GM19193 (cell line): Measurements from ENCODE around the gene TMEM164.

ENCODE experiments used
- POLR2A ChIP-seq: IDR thresholded peaks from 4 replicates; pipeline ENCODE4 v1.6.1; 2011; ENCODE audit not compliant: insufficient read depth, insufficient read length; ENCODE audit errors: extremely low read depth

TMEM164 gene

DNA sequence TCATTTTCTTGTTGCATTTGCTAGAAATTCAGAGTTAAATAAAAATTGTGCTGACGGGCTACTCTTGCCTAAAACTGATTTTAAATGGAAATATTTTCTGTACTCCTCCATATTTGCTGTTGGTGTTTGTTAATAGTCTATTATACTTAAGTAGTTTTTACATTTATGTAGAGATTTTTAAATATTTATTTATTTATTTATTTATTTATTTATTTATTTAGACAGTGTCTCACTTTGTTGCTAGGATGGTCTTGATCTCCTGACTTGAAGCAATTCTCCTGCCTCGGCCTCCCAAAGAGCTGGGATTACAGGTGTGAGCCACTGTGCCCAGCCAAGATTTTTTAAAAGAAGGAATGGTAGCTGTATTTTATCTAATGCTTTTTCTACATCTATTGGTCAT lies 68.1 kb downstream of the TMEM164 start:
- no peak for TF ChIP-seq POLR2A

DNA sequence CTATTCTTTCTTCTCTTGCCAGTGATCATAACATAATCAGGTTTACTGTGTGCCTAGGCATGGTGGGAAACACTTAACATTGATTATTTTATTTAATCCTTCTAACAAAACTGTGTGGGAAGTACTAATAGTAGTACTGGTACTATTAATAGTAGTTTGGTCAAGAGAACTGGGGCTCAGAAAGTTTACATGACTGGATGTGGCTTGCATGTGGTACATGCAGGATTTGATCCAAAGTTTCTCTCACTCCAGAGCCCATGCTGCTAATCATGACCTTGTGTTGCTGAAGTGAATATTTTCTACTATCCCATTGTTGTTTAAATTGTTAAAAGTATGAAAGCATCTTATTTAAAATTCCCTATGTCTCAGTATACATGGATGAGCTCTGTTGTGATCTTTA lies 78.4 kb downstream of the TMEM164 start:
- TF ChIP-seq POLR2A: no peak

DNA sequence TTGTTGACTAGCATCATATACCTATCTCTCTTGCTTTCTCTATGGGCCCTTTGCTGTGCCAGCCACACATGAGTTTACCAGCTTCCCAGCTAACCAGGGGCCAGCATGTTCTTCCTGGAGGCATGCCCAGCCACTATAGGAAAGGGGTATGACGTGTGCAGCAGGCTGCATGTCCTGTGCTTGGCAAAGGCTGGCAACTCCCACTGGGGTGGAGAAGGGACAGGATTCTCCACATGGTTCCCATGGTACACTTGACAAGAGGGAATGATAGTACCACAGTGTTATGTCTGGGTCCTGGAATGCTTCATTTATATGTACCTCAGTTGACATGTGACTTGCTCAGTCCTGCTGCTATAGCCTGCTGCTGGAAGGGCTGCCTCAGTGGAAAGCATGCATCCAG lies 78.8 kb downstream of the TMEM164 start:
- TF ChIP-seq POLR2A: no peak

DNA sequence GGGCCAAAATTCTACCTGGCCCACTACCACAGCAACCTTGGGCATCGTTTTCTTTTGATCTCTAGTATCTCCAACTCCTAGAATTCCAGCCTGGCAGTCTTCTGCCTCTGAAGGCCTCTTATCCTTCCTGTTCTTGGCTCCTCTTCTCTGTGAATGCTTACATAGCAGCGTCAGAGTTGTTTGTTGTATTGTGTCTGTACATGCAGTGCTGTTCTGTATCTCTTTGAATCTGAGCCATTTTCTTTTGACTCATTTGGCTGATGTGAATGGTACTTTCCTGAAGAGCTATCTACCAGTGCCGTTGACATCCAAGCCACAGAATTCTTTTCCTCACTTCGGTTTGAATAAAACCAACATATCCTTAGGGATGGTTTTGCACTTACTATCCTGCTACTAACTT lies 79.2 kb downstream of the TMEM164 start:
- TF ChIP-seq POLR2A: no peak

DNA sequence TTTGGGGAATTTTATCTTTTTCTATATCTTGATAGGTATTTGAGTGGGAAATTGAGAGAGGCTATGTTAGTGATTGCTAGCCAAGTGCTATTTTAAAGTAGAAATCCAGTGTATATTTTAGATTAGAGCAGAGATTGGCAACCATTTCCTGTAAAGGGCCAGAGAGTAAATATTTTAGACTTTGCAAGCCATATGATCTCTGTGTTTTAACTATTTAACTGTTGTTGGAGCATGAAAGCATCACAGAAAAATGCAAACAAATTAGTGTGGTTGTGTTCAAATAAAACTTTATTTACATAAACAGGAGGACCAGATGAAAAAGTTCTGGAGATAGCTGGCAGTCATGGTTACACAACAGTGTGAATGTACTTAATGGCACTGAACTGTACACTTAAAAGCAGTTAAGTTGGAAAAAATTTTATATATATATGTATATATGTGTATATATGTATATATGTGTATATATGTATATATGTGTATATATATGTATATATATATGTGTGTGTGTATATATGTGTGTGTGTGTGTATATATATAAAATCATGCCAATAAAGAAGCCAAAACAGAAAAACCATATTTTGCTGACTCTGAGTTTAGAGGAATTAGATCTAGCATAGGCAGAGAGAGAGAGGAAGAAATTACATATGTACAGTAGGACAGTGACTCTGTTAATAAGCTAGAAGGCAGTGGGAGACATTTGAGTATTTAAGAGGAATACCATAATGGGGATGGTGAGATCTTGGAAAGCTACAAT lies 83.4 kb downstream of the TMEM164 start:
- TF ChIP-seq POLR2A: no peak

DNA sequence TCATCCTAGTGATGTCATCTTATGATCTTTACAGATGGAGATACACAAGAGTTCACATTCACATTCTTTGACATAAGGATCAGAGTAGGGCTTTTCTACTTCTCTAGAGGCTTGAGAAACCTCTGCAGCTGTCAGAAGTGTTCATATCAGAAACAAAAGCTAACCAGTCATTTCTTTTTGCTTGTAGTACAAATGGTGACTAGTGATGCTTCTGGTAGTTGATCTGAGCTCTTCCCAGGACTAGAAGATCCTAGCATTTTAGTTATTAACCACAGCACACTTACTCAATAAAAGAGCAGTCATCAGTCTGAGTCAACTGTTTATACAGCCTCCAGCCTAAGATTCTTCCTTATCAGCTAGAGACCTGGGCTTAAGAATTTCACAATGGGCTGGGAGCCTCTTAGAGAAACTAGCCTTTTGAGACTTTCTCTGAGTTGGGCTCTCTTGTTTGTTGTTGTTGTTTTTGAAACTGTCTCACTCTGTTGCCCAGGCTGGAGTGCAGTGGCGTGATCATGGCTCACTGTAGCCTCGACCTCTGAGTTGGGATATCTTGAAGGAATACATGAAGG lies 84.1 kb downstream of the TMEM164 start:
- no peak for TF ChIP-seq POLR2A

DNA sequence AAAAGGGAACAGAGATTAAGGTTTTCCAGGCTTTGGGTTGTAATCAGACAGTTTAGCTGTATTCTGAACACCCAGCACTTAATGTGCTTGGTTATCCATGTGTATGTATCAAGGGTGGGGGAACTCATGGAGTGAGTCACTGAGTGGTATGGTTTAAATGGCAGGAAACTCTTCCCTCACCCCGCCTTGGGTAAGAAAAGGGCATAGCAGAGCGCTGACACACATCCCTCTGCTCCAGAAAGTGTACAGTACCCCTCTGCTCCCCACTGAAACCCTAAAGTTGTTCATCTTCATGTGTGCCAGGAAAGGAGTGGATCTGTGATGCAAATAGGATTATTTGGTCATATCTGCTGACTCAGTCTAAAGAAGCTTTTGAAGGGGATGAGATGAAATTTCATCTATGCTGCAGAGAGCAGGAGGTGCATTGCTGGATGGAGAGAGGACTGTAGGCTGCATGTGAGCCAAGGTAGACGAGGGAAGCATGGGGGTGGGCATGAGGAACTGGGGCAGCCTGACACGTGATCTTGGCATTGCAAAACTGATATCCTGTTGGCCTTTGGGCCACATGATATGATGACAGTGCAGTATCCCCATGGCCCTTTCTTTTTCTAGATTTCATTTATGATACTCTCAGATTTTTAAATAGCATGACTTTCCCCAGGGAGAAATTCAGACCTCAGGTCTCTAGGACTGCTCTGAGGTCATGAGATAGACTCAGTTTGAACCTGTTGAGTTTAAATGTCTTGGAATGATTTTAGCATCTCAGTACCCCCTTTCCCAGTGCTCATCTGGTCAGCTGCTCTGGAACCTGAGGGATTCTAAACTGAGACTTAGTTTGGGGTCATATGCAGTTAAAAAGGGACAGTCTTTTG lies 84.8 kb downstream of the TMEM164 start:
- no peak for TF ChIP-seq POLR2A

DNA sequence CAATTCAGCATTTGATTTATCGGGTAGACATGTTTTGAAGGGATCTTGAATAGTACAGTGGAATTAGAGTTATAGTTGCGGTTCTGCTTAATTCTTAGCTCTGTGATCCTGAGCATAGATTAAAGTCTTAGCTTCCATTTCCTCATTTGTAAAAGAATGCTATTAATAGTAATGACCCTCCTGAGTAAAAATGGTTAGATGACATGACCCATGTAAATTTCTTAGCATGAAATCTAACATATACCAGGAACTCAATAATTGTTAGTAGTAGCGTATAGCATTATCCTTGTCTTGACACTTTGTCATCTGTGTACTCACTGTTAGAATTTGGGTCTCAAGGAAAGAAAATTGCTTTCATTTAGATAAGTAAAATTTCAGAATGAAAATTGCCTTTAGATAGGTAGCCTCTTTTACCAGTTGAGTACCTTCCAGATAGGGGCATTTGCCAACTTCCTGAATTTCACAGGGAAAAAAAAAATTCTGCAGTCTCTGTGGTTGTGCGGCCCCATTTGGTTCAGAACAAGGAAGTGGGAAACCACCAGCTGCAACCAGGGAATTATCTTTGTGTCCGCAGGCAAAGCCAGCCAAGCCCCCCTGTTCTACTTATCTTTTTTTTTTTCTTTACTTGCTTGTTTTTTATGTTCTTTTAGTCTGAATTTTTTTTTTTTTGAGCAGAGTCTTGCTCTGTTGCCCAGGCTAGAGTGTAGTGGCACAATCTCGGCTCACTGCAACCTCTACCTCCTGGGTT lies 86.9 kb downstream of the TMEM164 start:
- no peak for TF ChIP-seq POLR2A

DNA sequence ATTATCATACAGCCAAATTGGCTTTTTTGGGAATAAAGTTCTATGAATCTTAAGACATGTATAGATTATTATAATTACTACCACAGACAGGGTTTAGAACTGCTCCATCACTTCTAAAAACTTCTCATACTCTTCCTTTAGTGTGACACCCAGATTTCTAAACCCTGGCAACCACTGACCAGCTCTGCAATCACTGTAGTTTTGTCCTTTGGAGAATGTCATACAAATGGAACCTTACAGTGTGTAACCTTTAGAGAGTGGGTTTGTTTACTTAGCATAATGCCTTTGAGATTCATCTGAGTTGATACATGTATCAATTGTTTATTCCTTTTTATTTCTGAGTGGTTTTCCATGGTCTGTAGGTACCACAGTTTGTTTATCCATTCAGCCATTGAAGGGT lies 95.0 kb downstream of the TMEM164 start:
- TF ChIP-seq POLR2A: no peak

DNA sequence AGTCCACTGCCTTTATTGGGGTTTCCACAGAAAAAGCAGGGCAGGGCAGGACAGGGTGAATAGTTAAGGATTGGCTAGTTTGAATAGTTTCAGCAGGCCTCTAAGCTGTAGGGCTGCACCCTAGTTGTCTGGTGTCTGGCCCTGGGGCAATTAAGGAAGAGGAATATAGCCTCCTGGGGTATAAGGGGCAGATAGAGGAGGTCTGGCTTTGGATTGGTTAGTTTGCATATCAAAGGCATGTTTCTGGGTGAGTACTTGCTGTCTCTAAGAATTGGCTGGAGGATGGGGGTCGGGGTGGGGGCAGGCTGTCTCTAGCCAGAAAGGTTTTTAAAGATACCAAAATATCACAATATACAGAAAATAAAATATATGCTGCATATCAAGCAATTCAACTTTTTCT lies 100.4 kb downstream of the TMEM164 start:
- no peak for TF ChIP-seq POLR2A

DNA sequence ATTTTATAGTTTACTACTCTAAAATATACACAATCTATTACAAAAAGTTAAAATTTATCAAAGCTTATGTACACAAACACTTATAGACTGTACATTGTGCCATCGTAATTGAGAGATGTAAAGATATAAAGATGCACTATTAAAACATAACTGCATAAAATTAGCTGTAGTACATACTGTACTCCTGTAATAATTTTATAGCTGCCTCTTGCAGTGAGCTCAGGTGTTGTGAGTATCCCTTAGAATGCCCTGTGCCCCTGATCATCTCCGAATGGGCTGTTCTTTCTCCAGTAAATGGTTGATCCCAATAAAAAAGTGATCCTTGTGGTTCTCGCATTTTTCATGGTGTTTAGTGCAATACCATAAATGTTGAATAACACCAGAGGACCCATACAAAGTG lies 101.2 kb downstream of the TMEM164 start:
- TF ChIP-seq POLR2A: no peak

DNA sequence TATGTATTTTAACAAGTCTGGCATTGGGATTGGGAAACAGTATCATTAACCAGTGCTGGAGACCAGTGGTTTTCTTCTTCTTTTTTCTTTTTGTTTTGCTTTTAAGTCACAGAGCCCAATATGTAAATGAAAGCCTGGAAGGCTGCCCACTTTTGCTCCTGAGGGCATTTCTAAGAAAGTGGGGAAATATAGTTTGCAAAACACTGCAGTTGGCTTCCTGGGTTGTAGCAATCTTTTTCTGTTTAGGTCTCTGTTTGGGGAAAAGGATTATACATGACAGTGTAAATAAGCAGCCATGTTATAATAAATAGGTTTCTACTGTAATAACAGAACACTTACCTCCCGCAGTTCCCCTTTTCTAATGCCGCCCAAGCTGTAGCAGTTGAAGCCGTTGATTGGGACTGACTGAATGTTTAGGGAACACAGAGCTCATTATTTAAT lies 105.5 kb downstream of the TMEM164 start:
- TF ChIP-seq POLR2A: no peak

DNA sequence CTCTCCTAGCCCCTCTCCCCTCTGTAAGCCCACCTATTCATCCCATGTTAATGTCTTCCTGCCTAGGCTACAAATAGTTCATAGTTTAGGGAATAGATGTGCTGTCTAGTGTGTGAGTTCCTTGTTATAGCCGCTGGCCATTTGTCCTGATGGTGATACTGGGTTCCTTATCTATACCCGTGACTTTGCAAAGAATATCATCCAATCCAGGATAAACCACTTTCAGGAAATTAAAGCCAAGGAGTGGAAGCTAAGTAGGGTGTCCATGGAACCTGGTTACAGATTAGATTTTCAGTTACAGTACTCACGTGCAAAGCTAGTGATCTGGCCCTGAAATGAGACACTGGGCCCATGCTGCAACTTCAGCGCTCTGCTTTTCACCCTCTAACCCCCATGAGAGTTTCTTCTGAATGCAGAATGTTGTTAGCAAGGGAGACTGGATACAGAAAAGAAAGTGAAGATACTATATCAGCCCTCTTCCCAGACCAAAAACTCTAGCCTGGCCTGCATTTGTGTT lies 111.4 kb downstream of the TMEM164 start:
- TF ChIP-seq POLR2A: no peak

DNA sequence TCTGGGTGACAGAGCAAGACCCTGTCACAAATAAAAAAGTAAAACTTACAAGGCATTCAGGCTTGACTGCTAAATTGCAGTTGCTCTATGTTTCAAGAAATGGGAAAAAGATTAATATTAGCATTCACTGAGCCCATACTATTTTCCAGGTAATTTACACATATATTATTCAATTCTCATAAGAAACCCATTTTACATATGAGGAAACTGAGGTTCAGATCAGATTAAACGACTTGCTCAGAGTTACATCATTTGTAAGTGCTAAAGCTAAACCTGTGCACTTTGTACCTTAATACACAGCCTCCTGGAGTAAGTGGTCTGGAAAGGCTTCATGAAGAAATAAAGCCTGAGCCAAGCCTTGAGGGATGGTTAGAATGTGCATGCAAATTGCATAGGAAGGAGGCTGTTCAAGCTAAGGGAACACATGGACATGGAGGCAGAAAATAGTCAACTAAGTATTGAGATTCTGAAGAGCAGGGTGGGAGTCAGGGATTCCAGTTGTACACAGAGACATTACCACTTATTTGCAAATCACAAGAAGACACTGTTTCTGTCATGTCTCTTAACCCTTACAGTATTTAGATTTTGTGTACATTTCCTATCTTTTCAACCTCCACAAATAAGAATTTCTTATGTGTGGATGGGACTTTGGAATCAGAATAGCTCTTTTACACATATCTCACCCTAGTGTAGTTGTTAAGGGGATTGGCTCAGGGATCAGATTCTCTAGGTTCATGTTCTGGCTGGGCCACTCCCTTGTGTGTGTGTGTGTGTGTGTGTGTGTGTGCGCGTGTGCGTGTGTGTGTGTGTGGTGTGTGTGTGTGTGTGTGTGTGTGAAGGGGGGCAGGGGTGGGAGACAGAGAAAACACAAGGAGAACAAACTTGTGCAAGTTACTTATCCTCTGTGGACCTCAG lies 113.4 kb downstream of the TMEM164 start:
- no peak for TF ChIP-seq POLR2A

DNA sequence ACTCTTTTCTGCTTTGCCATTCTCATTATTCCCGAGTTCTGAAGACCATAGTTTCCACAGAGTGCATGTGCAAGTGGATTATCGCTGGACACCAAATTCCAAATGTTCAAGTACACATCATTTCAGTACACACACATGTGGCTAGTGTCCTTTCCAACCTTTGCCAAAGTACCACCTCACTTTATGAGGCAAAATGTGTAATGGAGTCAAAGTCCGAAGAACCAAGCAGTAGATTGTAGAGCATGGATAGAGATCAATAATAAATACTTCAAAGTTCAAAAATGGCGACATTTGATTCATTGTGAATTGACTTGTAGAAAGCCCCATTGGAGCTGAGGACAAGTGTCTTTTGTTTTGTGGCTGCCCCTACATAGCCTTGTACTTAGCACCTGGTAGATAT lies 115.6 kb downstream of the TMEM164 start:
- TF ChIP-seq POLR2A: no peak

DNA sequence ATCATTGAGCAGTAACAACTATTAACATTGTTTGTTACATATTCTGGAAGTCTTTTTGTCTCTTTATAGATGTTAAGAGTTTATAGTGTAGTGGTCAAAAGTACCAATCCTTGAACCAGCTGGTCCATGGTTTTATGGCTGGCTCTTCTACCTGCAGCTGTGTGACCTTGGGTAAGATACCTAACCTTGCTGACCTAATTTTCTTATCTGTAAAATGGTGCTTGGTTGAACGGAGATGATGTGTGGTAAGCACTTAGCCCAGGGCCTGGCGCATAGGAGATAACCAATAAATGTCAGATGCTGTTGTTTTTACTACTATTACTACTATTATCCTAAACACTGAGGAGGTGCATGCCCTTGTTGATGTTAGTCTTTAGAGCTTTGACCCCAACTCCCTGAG lies 116.6 kb downstream of the TMEM164 start:
- TF ChIP-seq POLR2A: no peak
